Activated CD4-positive, alpha-beta T cell treated with anti-CD3 and anti-CD28 coated beads for 36 hours (primary cell): ENCODE results near the gene GALNT13. TPM values are rescaled to one million over a fixed set of nuclear protein-coding genes. Genes with fewer than 3 reads are reported as not detected.

Experiments
- ATAC-seq: fragments of 200-7000 bp; cut with Tn5 transposase; one replicate; pipeline ENCODE4 v1.10.0; 2021; ENCODE audit warnings: mild to moderate bottlenecking, moderate library complexity
- CTCF ChIA-PET: fragments of 350-600 bp; sonication (Branson Sonifier 250); formaldehyde crosslinking; loops from one replicate; lab custom pipeline; 2021; ENCODE audit warnings: antibody characterized with exemption; lab: Charles Lee
- POLR2A ChIA-PET: fragments of 350-600 bp; sonication (Branson Sonifier 250); formaldehyde crosslinking; loops from one replicate; lab custom pipeline; 2021; ENCODE audit warnings: antibody characterized with exemption, inconsistent platforms; lab: Charles Lee
- DNase-seq: peaks from one replicate; pipeline ENCODE4 v3.0.0-alpha.2; 2020
- H3K27ac Mint-ChIP-seq: one replicate; pipeline ENCODE4 v1.8.0; 2021; ENCODE audit warnings: mixed read lengths
- H3K27me3 Mint-ChIP-seq: one replicate; pipeline ENCODE4 v1.8.0; 2021; ENCODE audit warnings: mixed read lengths
- H3K36me3 Mint-ChIP-seq: one replicate; pipeline ENCODE4 v1.8.0; 2021; ENCODE audit warnings: low read depth, mixed read lengths
- H3K4me1 Mint-ChIP-seq: one replicate; pipeline ENCODE4 v1.8.0; 2021; ENCODE audit warnings: mixed read lengths
- H3K4me3 Mint-ChIP-seq: one replicate; pipeline ENCODE4 v1.8.0; 2021; ENCODE audit warnings: mild to moderate bottlenecking, moderate library complexity, mixed read lengths
- H3K9me3 Mint-ChIP-seq: one replicate; pipeline ENCODE4 v1.8.0; 2021; ENCODE audit warnings: low read depth, mixed read lengths
- intact Hi-C, 2 experiments: fragments of 100-400 bp; cut with DNase I in 1 of 2; cut with micrococcal nuclease in 1 of 2; formaldehyde crosslinking; loops; one replicate each; pipeline versions ENCODE4 v1.14.2 to v1.15.1; 2022 to 2024; cut with DNase I, micrococcal nuclease
- total RNA-seq, 2 experiments: library from RNA; stranded (reverse); gene quantifications; one replicate each; pipeline ENCODE4 v1.2.3, GENCODE V29; 2021

The GALNT13 gene
- total RNA-seq, 2 experiments from 2014 or later = not detected

DNA sequence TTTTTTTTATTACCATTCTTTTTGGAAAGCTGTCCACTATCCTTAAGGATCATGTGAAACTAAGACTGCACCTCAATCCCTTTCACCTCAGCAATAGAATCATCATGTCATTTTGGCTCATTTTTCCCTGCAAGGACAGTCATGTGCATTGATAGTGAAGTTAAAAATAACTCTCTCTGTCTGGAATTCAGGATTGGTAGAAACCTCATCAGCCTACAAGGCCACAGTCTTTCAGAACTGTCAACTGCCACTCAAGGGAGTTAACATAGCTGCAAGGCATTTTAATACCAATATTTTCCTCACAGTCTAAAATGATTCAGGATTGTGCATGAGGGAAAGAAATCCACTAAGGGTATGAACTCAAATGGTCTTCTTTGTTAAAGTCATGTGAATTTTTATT, 625.3 kb downstream of the GALNT13 start:
- Mint-ChIP-seq H3K9me3 (peaks cover 2% of the 10 kb centered on the region), H3K36me3 (no peaks in the 10 kb centered on the region), H3K4me1 (no peaks in the 10 kb centered on the region), H3K27ac (no peak overlapping the region), H3K27me3 (no peaks in the 10 kb centered on the region), H3K4me3 (no peak overlapping the region)
- ATAC-seq (no peak), DNase-seq (no peak)
- ChIA-PET CTCF (no interaction called here), POLR2A (no interaction called here)
- intact Hi-C loops = no loop called here
